HEK293 (cell line): ENCODE data around the gene DNASE2.

Experiments used
- GLI4 ChIP-seq: fragments of 450-650 bp; formaldehyde crosslinking; IDR thresholded peaks from 2 replicates; pipeline ENCODE4 v1.5.1; 2016; ENCODE audit warnings: missing biosample characterization, missing genetic modification characterization
- HOXA7 ChIP-seq: sonication (generic); formaldehyde crosslinking; IDR thresholded peaks from 2 replicates; pipeline ENCODE4 v1.8.1; 2022; ENCODE audit warnings: missing genetic modification reagents, borderline replicate concordance
- TCF7L2 ChIP-seq: IDR thresholded peaks from 2 replicates; pipeline ENCODE4 v1.6.1; 2011; ENCODE audit warnings: low read depth, mild to moderate bottlenecking, inconsistent platforms, low read length, moderate library complexity, borderline replicate concordance
- ZBTB26 ChIP-seq: fragments of 450-650 bp; formaldehyde crosslinking; optimal IDR thresholded peaks from 2 replicates; pipeline ENCODE3; 2016; ENCODE audit warnings: missing biosample characterization, mild to moderate bottlenecking, missing genetic modification characterization
- ZNF121 ChIP-seq: fragments of 450-650 bp; formaldehyde crosslinking; IDR thresholded peaks from 2 replicates; pipeline ENCODE4 v1.5.1; 2016; ENCODE audit warnings: missing biosample characterization, missing genetic modification characterization
- ZNF174 ChIP-seq: fragments of 450-650 bp; formaldehyde crosslinking; IDR thresholded peaks from 2 replicates; pipeline ENCODE4 v1.5.0; 2017; ENCODE audit warnings: missing biosample characterization, mild to moderate bottlenecking, missing genetic modification characterization
- ZNF366 ChIP-seq: fragments of 450-650 bp; formaldehyde crosslinking; conservative IDR thresholded peaks from 2 replicates; pipeline ENCODE4 v1.5.1; 2016; ENCODE audit warnings: missing biosample characterization, missing genetic modification characterization
- ZNF501 ChIP-seq: fragments of 450-650 bp; formaldehyde crosslinking; IDR thresholded peaks from 2 replicates; pipeline ENCODE4 v1.5.1; 2016; ENCODE audit warnings: missing biosample characterization, missing genetic modification characterization
- ZNF596 ChIP-seq: fragments of 450-650 bp; IDR thresholded peaks from 2 replicates; pipeline ENCODE4 v1.5.0; 2018; ENCODE audit warnings: missing biosample characterization, mild to moderate bottlenecking, missing genetic modification characterization, moderate library complexity
- ZNF776 ChIP-seq: fragments of 450-650 bp; formaldehyde crosslinking; IDR thresholded peaks from 2 replicates; pipeline ENCODE4 v1.5.0; 2017; ENCODE audit warnings: missing biosample characterization, missing genetic modification characterization, borderline replicate concordance
- ZNF843 ChIP-seq: fragments of 450-650 bp; formaldehyde crosslinking; IDR thresholded peaks from 2 replicates; pipeline ENCODE4 v1.5.1; 2016; ENCODE audit warnings: missing biosample characterization, missing genetic modification characterization
- TF ChIP-seq, protein P1 (sequence below): fragments of 450-650 bp; formaldehyde crosslinking; IDR thresholded peaks from 2 replicates; pipeline ENCODE4 v1.5.1; 2016; ENCODE audit warnings: missing biosample characterization, missing genetic modification characterization

DNA sequence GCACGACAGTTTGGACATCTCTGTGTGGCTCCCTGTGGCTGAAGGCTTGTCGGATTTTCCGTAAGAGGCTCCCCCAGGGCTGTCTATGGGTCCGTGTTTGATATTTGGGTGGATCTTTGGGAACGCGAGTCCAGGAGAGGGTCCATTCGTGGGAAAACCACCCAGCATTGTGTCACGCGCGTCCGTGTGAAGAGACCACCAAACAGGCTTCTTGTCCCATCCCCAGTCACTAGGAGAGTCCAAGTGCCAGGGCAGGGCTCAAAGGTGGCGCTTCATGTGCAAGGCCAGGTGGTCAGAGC is 3.3 kb upstream of the DNASE2 start:
- TF ChIP-seq ZNF121 (tag by site-specific recombination) (no peak), TCF7L2 (no peak), ZNF776 (tag by site-specific recombination) (no peak), ZBTB26 (tag by site-specific recombination) (no peak), ZNF174 (no peak), ZNF596 (tag by site-specific recombination) (no peak), ZNF501 (tag by site-specific recombination) (no peak), ZNF843 (tag by site-specific recombination) (no peak), ZNF366 (tag by site-specific recombination) (no peak), HOXA7 (CRISPR knock-in tag) (no peak), GLI4 (tag by site-specific recombination) (no peak)
- TF ChIP-seq, protein P1, sequence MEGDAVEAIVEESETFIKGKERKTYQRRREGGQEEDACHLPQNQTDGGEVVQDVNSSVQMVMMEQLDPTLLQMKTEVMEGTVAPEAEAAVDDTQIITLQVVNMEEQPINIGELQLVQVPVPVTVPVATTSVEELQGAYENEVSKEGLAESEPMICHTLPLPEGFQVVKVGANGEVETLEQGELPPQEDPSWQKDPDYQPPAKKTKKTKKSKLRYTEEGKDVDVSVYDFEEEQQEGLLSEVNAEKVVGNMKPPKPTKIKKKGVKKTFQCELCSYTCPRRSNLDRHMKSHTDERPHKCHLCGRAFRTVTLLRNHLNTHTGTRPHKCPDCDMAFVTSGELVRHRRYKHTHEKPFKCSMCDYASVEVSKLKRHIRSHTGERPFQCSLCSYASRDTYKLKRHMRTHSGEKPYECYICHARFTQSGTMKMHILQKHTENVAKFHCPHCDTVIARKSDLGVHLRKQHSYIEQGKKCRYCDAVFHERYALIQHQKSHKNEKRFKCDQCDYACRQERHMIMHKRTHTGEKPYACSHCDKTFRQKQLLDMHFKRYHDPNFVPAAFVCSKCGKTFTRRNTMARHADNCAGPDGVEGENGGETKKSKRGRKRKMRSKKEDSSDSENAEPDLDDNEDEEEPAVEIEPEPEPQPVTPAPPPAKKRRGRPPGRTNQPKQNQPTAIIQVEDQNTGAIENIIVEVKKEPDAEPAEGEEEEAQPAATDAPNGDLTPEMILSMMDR (tag by site-specific recombination): no peak
